Stimulated activated memory B cell treated with anti-CD40 and anti-IgM and Interleukin-4, amounts not matched to agents 10 μg/mL and 1 μg/mL and 100 μg/mL, for 72 hours (primary cell): ENCODE data around the gene STMP1.
"Not testable (repeated sequence)": the region's sequence is repeated elsewhere in the genome, so short reads cannot be mapped to it uniquely, and the experiment has no call there.

ENCODE experiments used
- ATAC-seq: fragments of 150-1000 bp; cut with Tn5 transposase; 2 replicates; pipeline ENCODE4 v1.10.0; 2021
- H3K27ac Mint-ChIP-seq: one replicate; pipeline ENCODE4 v1.8.0; 2022; ENCODE audit warnings: mild to moderate bottlenecking, mixed read lengths
- H3K27me3 Mint-ChIP-seq: one replicate; pipeline ENCODE4 v1.8.0; 2022; ENCODE audit warnings: mixed read lengths
- H3K36me3 Mint-ChIP-seq: one replicate; pipeline ENCODE4 v1.8.0; 2022; ENCODE audit warnings: mixed read lengths
- H3K4me1 Mint-ChIP-seq: one replicate; pipeline ENCODE4 v1.8.0; 2022; ENCODE audit warnings: mixed read lengths
- H3K4me3 Mint-ChIP-seq: one replicate; pipeline ENCODE4 v1.8.0; 2022; ENCODE audit warnings: mild to moderate bottlenecking, moderate library complexity, mixed read lengths
- H3K9me3 Mint-ChIP-seq: one replicate; pipeline ENCODE4 v1.8.0; 2022; ENCODE audit warnings: mixed read lengths

The STMP1 gene

GRCh38 chr7:135662373-135663114 lies at the start of gene STMP1:
STMP1 (plus strand) TSS chr7:135662514.
- H3K27me3 Mint-ChIP-seq = no peaks in the 10 kb centered on the region
- peaks cover 17% of the 10 kb centered on the region for H3K36me3 Mint-ChIP-seq
- peak within 1 kb of the TSS; percentile 92 for H3K4me3 Mint-ChIP-seq

GRCh38 chr7:135616136-135616535 lies 46.2 kb upstream of the STMP1 start:
- Mint-ChIP-seq H3K36me3 (peaks cover 31% of the 10 kb centered on the region), H3K9me3 (no peaks in the 10 kb centered on the region), H3K27me3 (no peaks in the 10 kb centered on the region)

More at GRCh38 chr7:135662373-135663114, at the start of gene STMP1:
- peak; percentile 97 for ATAC-seq
- Mint-ChIP-seq H3K4me1 (peaks cover 39% of the 10 kb centered on the region), H3K27ac (peak within 1 kb of the TSS; percentile 91), H3K9me3 (peaks cover 3% of the 10 kb centered on the region)

GRCh38 chr7:135617781-135618180 lies 44.5 kb upstream of the STMP1 start:
- Mint-ChIP-seq H3K9me3 (no peaks in the 10 kb centered on the region), H3K4me1 (no peaks in the 10 kb centered on the region), H3K36me3 (peaks cover 25% of the 10 kb centered on the region), H3K27ac (no peak overlapping the region), H3K4me3 (no peak overlapping the region), H3K27me3 (no peaks in the 10 kb centered on the region)
- ATAC-seq = no peak

More at GRCh38 chr7:135616136-135616535, 46.2 kb upstream of the STMP1 start:
- H3K4me1 Mint-ChIP-seq = no peaks in the 10 kb centered on the region
- no peak for ATAC-seq
- no peak overlapping the region for H3K4me3 Mint-ChIP-seq
- H3K27ac Mint-ChIP-seq = no peak overlapping the region

- Mint-ChIP-seq H3K27ac (no peak overlapping the region), H3K36me3 (peaks cover 25% of the 10 kb centered on the region), H3K4me3 (no peak overlapping the region), H3K27me3 (no peaks in the 10 kb centered on the region), H3K9me3 (no peaks in the 10 kb centered on the region), H3K4me1 (no peaks in the 10 kb centered on the region)
- no peak for ATAC-seq
These were observed 43.8 kb upstream of the STMP1 start for GRCh38 chr7:135618510-135618909.

GRCh38 chr7:135620447-135620846 lies 41.9 kb upstream of the STMP1 start:
- Mint-ChIP-seq H3K4me1 (no peaks in the 10 kb centered on the region), H3K4me3 (no peak overlapping the region), H3K27me3 (no peaks in the 10 kb centered on the region), H3K9me3 (no peaks in the 10 kb centered on the region), H3K27ac (no peak overlapping the region), H3K36me3 (peaks cover 30% of the 10 kb centered on the region)
- no peak for ATAC-seq

GRCh38 chr7:135620980-135621850 lies 41.1 kb upstream of the STMP1 start:
- Mint-ChIP-seq H3K36me3 (peaks cover 34% of the 10 kb centered on the region), H3K27ac (no peak overlapping the region), H3K27me3 (no peaks in the 10 kb centered on the region), H3K4me1 (no peaks in the 10 kb centered on the region), H3K9me3 (no peaks in the 10 kb centered on the region), H3K4me3 (no peak overlapping the region)
- ATAC-seq = no peak

- Mint-ChIP-seq H3K36me3 (peaks cover 71% of the 10 kb centered on the region), H3K4me1 (no peaks in the 10 kb centered on the region), H3K4me3 (no peak overlapping the region), H3K9me3 (no peaks in the 10 kb centered on the region), H3K27ac (no peak overlapping the region), H3K27me3 (no peaks in the 10 kb centered on the region)
- ATAC-seq = no peak
These were observed 28.0 kb upstream of the STMP1 start for GRCh38 chr7:135634191-135634878.

- peaks cover 52% of the 10 kb centered on the region for H3K36me3 Mint-ChIP-seq
- H3K9me3 Mint-ChIP-seq, H3K27ac Mint-ChIP-seq, H3K27me3 Mint-ChIP-seq, H3K4me3 Mint-ChIP-seq, H3K4me1 Mint-ChIP-seq, ATAC-seq: not testable (repeated sequence)
These were observed 22.6 kb upstream of the STMP1 start for GRCh38 chr7:135639690-135640089.

- no peak overlapping the region for H3K27ac Mint-ChIP-seq
- ATAC-seq = no peak
- no peaks in the 10 kb centered on the region for H3K27me3 Mint-ChIP-seq
- H3K9me3 Mint-ChIP-seq = no peaks in the 10 kb centered on the region
- peaks cover 54% of the 10 kb centered on the region for H3K36me3 Mint-ChIP-seq
- no peak overlapping the region for H3K4me3 Mint-ChIP-seq
- no peaks in the 10 kb centered on the region for H3K4me1 Mint-ChIP-seq
These were observed 18.2 kb upstream of the STMP1 start for GRCh38 chr7:135644154-135644553.

GRCh38 chr7:135644729-135645128 lies 17.6 kb upstream of the STMP1 start:
- no peaks in the 10 kb centered on the region for H3K27me3 Mint-ChIP-seq
- no peaks in the 10 kb centered on the region for H3K4me1 Mint-ChIP-seq
- no peak overlapping the region for H3K4me3 Mint-ChIP-seq
- H3K9me3 Mint-ChIP-seq = no peaks in the 10 kb centered on the region
- H3K27ac Mint-ChIP-seq = no peak overlapping the region
- H3K36me3 Mint-ChIP-seq = peaks cover 54% of the 10 kb centered on the region
- no peak for ATAC-seq

GRCh38 chr7:135645296-135645904 lies 16.9 kb upstream of the STMP1 start:
- Mint-ChIP-seq H3K27ac (no peak overlapping the region), H3K27me3 (no peaks in the 10 kb centered on the region), H3K36me3 (peaks cover 49% of the 10 kb centered on the region), H3K9me3 (no peaks in the 10 kb centered on the region), H3K4me1 (no peaks in the 10 kb centered on the region), H3K4me3 (no peak overlapping the region)
- ATAC-seq = no peak

- H3K27me3 Mint-ChIP-seq = no peaks in the 10 kb centered on the region
- peaks cover 48% of the 10 kb centered on the region for H3K36me3 Mint-ChIP-seq
- H3K4me1 Mint-ChIP-seq = no peaks in the 10 kb centered on the region
- H3K4me3 Mint-ChIP-seq = no peak overlapping the region
- ATAC-seq = no peak
- no peak overlapping the region for H3K27ac Mint-ChIP-seq
- H3K9me3 Mint-ChIP-seq = no peaks in the 10 kb centered on the region
These were observed 14.6 kb upstream of the STMP1 start for GRCh38 chr7:135647755-135648154.

- no peak for ATAC-seq
- Mint-ChIP-seq H3K4me1 (no peaks in the 10 kb centered on the region), H3K36me3 (peaks cover 48% of the 10 kb centered on the region), H3K27ac (no peak overlapping the region), H3K27me3 (no peaks in the 10 kb centered on the region), H3K9me3 (no peaks in the 10 kb centered on the region), H3K4me3 (no peak overlapping the region)
These were observed 14.1 kb upstream of the STMP1 start for GRCh38 chr7:135648235-135648634.

GRCh38 chr7:135650831-135651573 lies 11.3 kb upstream of the STMP1 start:
- H3K27ac Mint-ChIP-seq = no peak overlapping the region
- H3K36me3 Mint-ChIP-seq = peaks cover 28% of the 10 kb centered on the region
- no peaks in the 10 kb centered on the region for H3K9me3 Mint-ChIP-seq
- no peaks in the 10 kb centered on the region for H3K4me1 Mint-ChIP-seq
- no peak for ATAC-seq
- no peaks in the 10 kb centered on the region for H3K27me3 Mint-ChIP-seq
- no peak overlapping the region for H3K4me3 Mint-ChIP-seq
